ENCODE data around the gene TNS1. TPM values are rescaled to one million over a fixed set of nuclear protein-coding genes. Genes with fewer than 3 reads are reported as not detected.

TNS1 gene
- total RNA-seq, 1 experiment from 2014 or later = 6.2 TPM

GRCh38 chr2:217751192-217751591, 251.6 kb downstream of the TNS1 start:
- no TSS peak for BruUV-seq (replicated peaks)
- CTCF ChIA-PET = no interaction called here

More at GRCh38 chr2:217751192-217751591, 251.6 kb downstream of the TNS1 start:
- H3K9me3 ChIP-seq (ENCODE audit: control insufficient read depth in 1 of 2, insufficient read depth in 1 of 2, low read depth in 1 of 2, low read length in 2 of 2) = no peaks in the 10 kb centered on the region
- no peaks in the 10 kb centered on the region for H3K79me2 ChIP-seq (ENCODE audit: insufficient read depth, low read length)
- H3K9ac ChIP-seq (ENCODE audit: low read length) = no peak overlapping the region
- H3K4me2 ChIP-seq (ENCODE audit: low read length) = no peak overlapping the region
- H3K9me2 ChIP-seq (ENCODE audit: insufficient read depth) = no peaks in the 10 kb centered on the region
- ATAC-seq (no peak), DNase-seq (ENCODE audit: low read depth, low spot score) (no peak)
- H2AFZ ChIP-seq (ENCODE audit: low read depth, low read length, poor library complexity, severe bottlenecking) = no peak overlapping the region
- POLR2A ChIA-PET = no interaction called here
- RAD21 ChIA-PET (ENCODE audit: low non-redundant PET in 1 of 2, low total read pairs in 2 of 2, uncharacterized antibody in 2 of 2, unreplicated experiment in 2 of 2) = no interaction called here
- H3K4me1 ChIP-seq (ENCODE audit: control insufficient read depth in 1 of 2, insufficient read depth in 2 of 2, low read length in 2 of 2) = peaks cover 0 to 1% of the 10 kb centered on the region in 2 experiments; a peak in 1 of 4 replicates
- H4K20me1 ChIP-seq (ENCODE audit: insufficient read depth) = no peaks in the 10 kb centered on the region
- H3K27ac ChIP-seq (ENCODE audit: low read depth, low read length) = no peak overlapping the region
- H3K36me3 ChIP-seq (ENCODE audit: control insufficient read depth in 1 of 2, insufficient read depth in 2 of 2, low read length in 2 of 2) = no peaks in the 10 kb centered on the region
- no peak for TF ChIP-seq POLR2A (IDR thresholded peaks at IDR 0.05; ENCODE audit: borderline replicate concordance, extremely low read depth, insufficient read depth, insufficient read length)
- no peak for TF ChIP-seq ZBTB33 (IDR thresholded peaks at IDR 0.05; ENCODE audit: extremely low read depth, insufficient replicate concordance, low read length)
- TF ChIP-seq SRF (IDR thresholded peaks at IDR 0.05; ENCODE audit: low read depth) = no peak
- no peak for TF ChIP-seq YY1 (IDR thresholded peaks at IDR 0.05; ENCODE audit: extremely low read depth, insufficient replicate concordance, low read depth, low read length)
- TF ChIP-seq ELF1 (IDR thresholded peaks at IDR 0.05; ENCODE audit: borderline replicate concordance, low read depth) = no peak
- TF ChIP-seq ZFX (IDR thresholded peaks at IDR 0.05) = no peak
- TF ChIP-seq FOSL1 (IDR thresholded peaks at IDR 0.05; ENCODE audit: low read depth) = no peak
- TF ChIP-seq EZH2 (IDR thresholded peaks at IDR 0.05) = no peak
- TF ChIP-seq ATF3 (IDR thresholded peaks at IDR 0.05) = no peak
- no peak for TF ChIP-seq RAD21 (IDR thresholded peaks at IDR 0.05; ENCODE audit: low read depth)
- no peak for TF ChIP-seq SIN3A (IDR thresholded peaks at IDR 0.05; ENCODE audit: low read depth)
- no peak for TF ChIP-seq EZH2phosphoT487 (IDR thresholded peaks at IDR 0.05; ENCODE audit: borderline replicate concordance)
- no peak for TF ChIP-seq EGR1 (IDR thresholded peaks at IDR 0.05; ENCODE audit: low read depth)
- TF ChIP-seq POLR2AphosphoS5 (IDR thresholded peaks at IDR 0.05; ENCODE audit: low read depth, low read length) = no peak
- intact Hi-C loops (cut with micrococcal nuclease) = no loop called here
- no peak overlapping the region for H3K4me3 ChIP-seq (replicated peaks in 1 of 2; ENCODE audit: low read depth in 1 of 2, low read length in 2 of 2)
- H3K27me3 ChIP-seq (ENCODE audit: insufficient read depth, low read length) = peaks cover 34% of the 10 kb centered on the region

Small RNAs within 50 kb of the gene (microRNA-seq; reads per million reads assigned to microRNA genes)
- not detected for gene MIR6809 (ENCODE audit: borderline number of aligned reads)

Other genes starting within 250 kb of the TNS1 start
- 0.27 TPM for gene RUFY4, start 66.3 kb upstream of the TNS1 start, total RNA-seq (2021; ENCODE audit: unreplicated experiment)
- gene CXCR2, start 123.0 kb upstream of the TNS1 start, total RNA-seq (2021; ENCODE audit: unreplicated experiment) = 0.15 TPM
- gene CXCR1, start 164.0 kb upstream of the TNS1 start, total RNA-seq (2021; ENCODE audit: unreplicated experiment) = not detected
- gene ARPC2, start 214.2 kb upstream of the TNS1 start, total RNA-seq (2021; ENCODE audit: unreplicated experiment) = 187 TPM

Measured in HCT116 (cell line).